HG03280 (cell line): Measurements from ENCODE around the gene HAO2.
A peak's percentile ranks its signal among the peaks of the same experiment; 100 is the strongest.
"Not testable (repeated sequence)": the region's sequence is repeated elsewhere in the genome, so short reads cannot be mapped to it uniquely, and the experiment has no call there.

Source experiments
- ATAC-seq: cut with Tn5 transposase; IDR thresholded peaks from one replicate; pipeline ENCODE4 v1.9.1; 2021; ENCODE audit warnings: mild to moderate bottlenecking, moderate library complexity; ENCODE audit not compliant: unreplicated experiment

Gene HAO2

GRCh38 chr1:119341372-119341947, 27.1 kb upstream of the HAO2 start:
- no peak for ATAC-seq

- ATAC-seq = no peak
Observed at GRCh38 chr1:119345398-119345797, 23.2 kb upstream of the HAO2 start.

GRCh38 chr1:119347858-119348257, 20.7 kb upstream of the HAO2 start:
- ATAC-seq = peak; percentile 77

GRCh38 chr1:119348941-119349340, 19.6 kb upstream of the HAO2 start:
- ATAC-seq = no peak

GRCh38 chr1:119350866-119351265, 17.7 kb upstream of the HAO2 start:
- not testable (repeated sequence) for ATAC-seq

- ATAC-seq = no peak
Observed at GRCh38 chr1:119351997-119352396, 16.6 kb upstream of the HAO2 start.

- no peak for ATAC-seq
Observed at GRCh38 chr1:119353836-119354235, 14.7 kb upstream of the HAO2 start.

- no peak for ATAC-seq
Observed at GRCh38 chr1:119358636-119359035, 9.9 kb upstream of the HAO2 start.

GRCh38 chr1:119359730-119360129, 8.9 kb upstream of the HAO2 start:
- no peak for ATAC-seq

GRCh38 chr1:119361205-119361604, 7.4 kb upstream of the HAO2 start:
- ATAC-seq = no peak

- ATAC-seq = no peak
Observed at GRCh38 chr1:119361620-119362344, 6.8 kb upstream of the HAO2 start.

- no peak for ATAC-seq
Observed at GRCh38 chr1:119363162-119363561, 5.4 kb upstream of the HAO2 start.

GRCh38 chr1:119364640-119365039, 3.9 kb upstream of the HAO2 start:
- no peak for ATAC-seq

- ATAC-seq = peak; percentile 54
Observed at GRCh38 chr1:119366424-119366823, 2.2 kb upstream of the HAO2 start.

GRCh38 chr1:119367432-119368124, 1.0 kb upstream of the HAO2 start:
- no peak for ATAC-seq

- ATAC-seq = no peak
Observed at GRCh38 chr1:119370748-119371147, 2.2 kb downstream of the HAO2 start.

- ATAC-seq = no peak
Observed at GRCh38 chr1:119371815-119372214, 3.2 kb downstream of the HAO2 start.

- ATAC-seq = peak; percentile 70
Observed at GRCh38 chr1:119372503-119373086, 4.0 kb downstream of the HAO2 start.

- ATAC-seq = peak; percentile 61
Observed at GRCh38 chr1:119373465-119373864, 4.9 kb downstream of the HAO2 start.

GRCh38 chr1:119374208-119374874, 5.8 kb downstream of the HAO2 start:
- no peak for ATAC-seq

GRCh38 chr1:119375366-119375765, 6.8 kb downstream of the HAO2 start:
- no peak for ATAC-seq
